Stomach (tissue), 9 donors: Measurements from ENCODE around the gene ENDOD1. TPM values are rescaled to one million over a fixed set of nuclear protein-coding genes. Genes with fewer than 3 reads are reported as not detected.

ENCODE experiments used
- DNase-seq, 2 donors: peaks; one replicate each; pipeline versions ENCODE4 v3.0.0 to v3.0.0-alpha.2; 2013 to 2019
- H3K27ac ChIP-seq, 5 donors: fragments of 200-600 bp in 4 of 5; sonication (generic) in 4 of 5; one replicate each; pipeline ENCODE4 v1.5.1; 2013 to 2019; ENCODE audit warnings: mild to moderate bottlenecking in 1 of 5, moderate library complexity in 1 of 5
- H3K27me3 ChIP-seq, 3 donors: fragments of 200-600 bp; sonication (generic); one replicate each; pipeline ENCODE4 v1.5.1; 2017 to 2019; ENCODE audit warnings: mixed run types in 1 of 3
- H3K36me3 ChIP-seq, 4 donors: fragments of 200-600 bp; sonication (generic); 1 replicate in 3 of 4; 2 replicates in 1 of 4; pipeline ENCODE4 v1.5.1; 2016 to 2019
- H3K4me1 ChIP-seq, 4 donors: fragments of 200-600 bp; sonication (generic); one replicate each; pipeline ENCODE4 v1.5.1; 2016 to 2019
- H3K4me3 ChIP-seq, 4 donors: fragments of 200-600 bp; sonication (generic) in 3 of 4; one replicate each; pipeline ENCODE4 v1.5.1; 2016 to 2019; ENCODE audit warnings: mild to moderate bottlenecking in 1 of 4
- H3K9me3 ChIP-seq, 4 donors: fragments of 200-600 bp; sonication (generic); one replicate each; pipeline ENCODE4 v1.5.1; 2016 to 2019
- EP300 ChIP-seq: sonication (generic); formaldehyde crosslinking; IDR thresholded peaks from one replicate; pipeline ENCODE4 v1.6.1; 2017; ENCODE audit warnings: antibody characterized with exemption
- POLR2A ChIP-seq, 4 donors: fragments of 450-650 bp; IDR thresholded peaks; one replicate each; pipeline ENCODE4 v1.6.1; 2016; ENCODE audit warnings: antibody characterized with exemption in 4 of 4, control low read depth in 2 of 4, mild to moderate bottlenecking in 1 of 4, moderate library complexity in 1 of 4
- POLR2AphosphoS5 ChIP-seq, 3 donors: sonication (generic); formaldehyde crosslinking; IDR thresholded peaks; one replicate each; pipeline ENCODE4 v1.6.1; 2016; ENCODE audit warnings: antibody characterized with exemption in 3 of 3
- WGBS, 5 donors: extraction: QIAGEN DNeasy Blood & Tissue Kit in 3 of 5; methylation state at CpG; one replicate each; pipeline versions ENCODE4 v1.1.5 to v1.1.7; 2013 to 2018; 5-methylcytosine and 5-hydroxymethylcytosine counted together
- intact Hi-C: fragments of 100-400 bp; cut with DNase I; formaldehyde crosslinking; loops from one replicate; pipeline ENCODE4 v1.15.1; 2023; ENCODE audit warnings: low total_unique reads
- polyA plus RNA-seq, 3 donors: library from polyadenylated mRNA; stranded (reverse); fragments of 200-250 nt; gene quantifications; one replicate each; pipeline ENCODE4 v1.2.3, GENCODE V29; 2013
- total RNA-seq, 5 donors: library from RNA; depleted of rRNA; stranded (reverse); fragments of >200 nt; gene quantifications; one replicate each; pipeline versions ENCODE4 v1.1.0 to v1.2.3, GENCODE V29; 2014 to 2016
- TF ChIP-seq, protein P1 (sequence below), 7 experiments: fragments of 450-650 bp in 4 of 7; fragments of 200-600 bp in 3 of 7; sonication (generic) in 3 of 7; IDR thresholded peaks; one replicate each; pipeline ENCODE4 v1.5.1; 2016 to 2019; ENCODE audit warnings: antibody characterized with exemption in 7 of 7, control low read depth in 2 of 7, mild to moderate bottlenecking in 1 of 7
- donor health status: healthy with polysubstance abuse.
- donor health status: Bipolar disorder and iron deficiency.
- donor health status: healthy.

The ENDOD1 gene
- total and polyA plus RNA-seq, 8 donors: 2.4 to 32.2 (median 14.9) TPM

DNA sequence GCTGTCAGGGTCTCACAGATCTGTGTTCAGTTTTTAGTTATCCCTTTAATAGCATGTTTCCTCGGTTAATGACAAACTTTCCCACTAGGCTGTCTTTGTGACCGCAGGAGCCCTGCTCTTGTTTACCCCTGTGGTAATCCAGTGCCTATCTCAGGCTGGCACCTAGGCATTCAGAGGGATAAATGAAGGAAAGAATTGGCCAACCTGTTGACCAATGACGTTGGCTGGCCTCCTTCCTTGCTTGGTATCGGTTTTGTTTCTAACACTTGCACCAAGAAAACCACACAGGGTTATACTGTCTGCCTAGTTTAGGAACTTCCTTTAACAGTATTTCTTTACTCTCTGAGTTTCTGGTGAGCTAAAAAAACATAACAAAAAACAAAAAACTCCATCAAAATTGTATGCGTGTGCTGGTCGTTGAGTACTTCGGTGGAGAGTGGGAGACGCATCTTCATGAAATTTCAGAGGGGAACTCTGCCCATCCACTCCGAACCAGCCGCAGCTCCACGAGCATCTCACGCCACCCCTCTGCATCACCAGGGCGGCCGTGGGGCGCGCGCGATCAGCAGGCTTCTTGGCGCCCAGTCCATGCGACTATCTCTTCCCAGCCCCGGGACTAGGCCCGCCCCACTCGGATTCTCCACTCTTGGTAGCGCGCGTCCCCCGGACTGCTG, 563 bp upstream of the ENDOD1 start:
- Histone ChIP-seq H3K36me3 (no peaks in the 10 kb centered on the region), H3K4me1 (peaks cover 20 to 43% (median 36%) of the 10 kb centered on the region in 4 donors), H3K9me3 (no peaks in the 10 kb centered on the region), H3K27ac (peak overlapping the region; percentile 91 to 98 (median 94)), H3K4me3 (peak overlapping the region; percentile 72 to 91 (median 80)), H3K27me3 (no peaks in the 10 kb centered on the region)
- TF ChIP-seq, protein P1, sequence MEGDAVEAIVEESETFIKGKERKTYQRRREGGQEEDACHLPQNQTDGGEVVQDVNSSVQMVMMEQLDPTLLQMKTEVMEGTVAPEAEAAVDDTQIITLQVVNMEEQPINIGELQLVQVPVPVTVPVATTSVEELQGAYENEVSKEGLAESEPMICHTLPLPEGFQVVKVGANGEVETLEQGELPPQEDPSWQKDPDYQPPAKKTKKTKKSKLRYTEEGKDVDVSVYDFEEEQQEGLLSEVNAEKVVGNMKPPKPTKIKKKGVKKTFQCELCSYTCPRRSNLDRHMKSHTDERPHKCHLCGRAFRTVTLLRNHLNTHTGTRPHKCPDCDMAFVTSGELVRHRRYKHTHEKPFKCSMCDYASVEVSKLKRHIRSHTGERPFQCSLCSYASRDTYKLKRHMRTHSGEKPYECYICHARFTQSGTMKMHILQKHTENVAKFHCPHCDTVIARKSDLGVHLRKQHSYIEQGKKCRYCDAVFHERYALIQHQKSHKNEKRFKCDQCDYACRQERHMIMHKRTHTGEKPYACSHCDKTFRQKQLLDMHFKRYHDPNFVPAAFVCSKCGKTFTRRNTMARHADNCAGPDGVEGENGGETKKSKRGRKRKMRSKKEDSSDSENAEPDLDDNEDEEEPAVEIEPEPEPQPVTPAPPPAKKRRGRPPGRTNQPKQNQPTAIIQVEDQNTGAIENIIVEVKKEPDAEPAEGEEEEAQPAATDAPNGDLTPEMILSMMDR (IDR thresholded peaks at IDR 0.05): no peak
- TF ChIP-seq POLR2A (IDR thresholded peaks at IDR 0.05): no peak
- peak; percentile 41 to 73 for DNase-seq
- WGBS, 5 donors: 4 to 7% (median 6%) methylated on average over 27 of the region's 27 CpGs
- intact Hi-C loops: no loop called here

DNA sequence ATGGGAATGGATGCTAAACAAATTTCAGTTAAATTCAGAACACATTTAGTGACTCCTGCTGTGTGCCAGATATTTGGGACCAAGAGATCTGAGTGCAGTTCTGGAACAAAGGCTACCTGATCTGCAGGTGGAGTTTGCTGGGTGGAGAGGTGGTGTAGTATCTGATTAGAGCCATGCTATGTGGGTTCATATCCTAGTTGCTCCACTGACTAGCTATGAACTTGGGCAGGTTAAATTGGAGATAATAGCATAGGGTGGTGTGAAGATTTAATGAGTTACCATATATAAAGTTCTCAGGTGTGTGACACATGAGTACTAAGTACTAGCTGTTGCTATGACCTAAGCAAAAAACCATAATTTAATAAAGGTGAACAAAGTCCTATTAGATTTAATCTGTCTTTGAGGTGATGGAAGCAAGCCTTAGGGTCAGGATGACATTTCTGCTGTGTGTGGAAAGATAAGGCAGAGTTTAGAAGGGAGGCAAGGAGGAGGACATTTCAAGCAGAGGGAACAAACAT, 2.1 kb downstream of the ENDOD1 start:
- H3K27ac ChIP-seq: no peak overlapping the region

DNA sequence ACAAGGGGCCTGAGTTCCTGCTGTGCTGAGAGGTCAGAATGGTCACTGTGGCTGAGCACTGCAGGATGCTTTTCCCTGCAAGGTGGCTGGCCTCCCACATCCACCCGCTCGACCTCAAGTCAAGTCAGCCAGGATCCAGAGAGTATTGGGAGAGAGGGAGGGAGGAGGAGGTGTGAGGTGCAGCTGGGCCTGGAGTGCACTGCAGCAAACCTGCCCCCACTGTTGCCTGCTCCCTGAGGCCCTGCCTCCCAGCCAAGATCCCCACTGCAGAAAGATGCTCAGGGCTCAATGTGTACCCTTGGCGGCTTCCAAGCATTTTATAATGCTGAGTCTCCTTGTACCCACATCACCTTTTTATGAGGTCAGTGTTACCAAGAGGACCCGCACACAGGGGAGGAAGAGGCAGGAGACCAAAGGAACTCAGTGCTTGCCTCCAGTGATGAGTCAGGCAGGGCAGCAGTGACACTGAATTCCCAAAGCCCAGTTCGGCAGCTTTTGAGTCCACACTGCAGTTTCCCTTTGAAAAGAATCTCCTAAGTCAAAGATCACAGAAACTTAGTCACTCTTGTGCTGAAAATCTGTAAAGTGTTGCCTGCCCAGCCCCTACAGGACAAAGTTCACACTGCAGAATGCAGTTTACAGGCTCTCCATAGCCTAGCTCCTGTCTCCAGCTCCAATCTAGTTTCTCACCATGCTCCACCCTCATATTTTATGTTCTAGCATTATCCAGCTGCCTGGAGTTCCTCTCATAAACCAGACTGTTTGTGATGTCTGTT, 3.1 kb downstream of the ENDOD1 start:
- no peaks in the 10 kb centered on the region for H3K27me3 ChIP-seq
- intact Hi-C loops: no loop called here
- TF ChIP-seq, protein P1 (IDR thresholded peaks at IDR 0.05): peak in 2 of 7 experiments; percentile 36 to 45
- no peak for TF ChIP-seq POLR2A (IDR thresholded peaks at IDR 0.05)
- DNase-seq: peak in 1 of 2 donors; percentile 66
- no peaks in the 10 kb centered on the region for H3K36me3 ChIP-seq
- no peaks in the 10 kb centered on the region for H3K9me3 ChIP-seq
- WGBS, 5 donors: 51 to 60% (median 57%) methylated on average over 5 of the region's 5 CpGs
- no peak overlapping the region for H3K4me3 ChIP-seq
- peaks cover 20 to 43% (median 36%) of the 10 kb centered on the region in 4 donors for H3K4me1 ChIP-seq
- H3K27ac ChIP-seq: peak overlapping the region in 2 of 5 donors; percentile 15 to 16

More for the DNA sequence above, 2.1 kb downstream of the ENDOD1 start:
- TF ChIP-seq, protein P1 (IDR thresholded peaks at IDR 0.05): no peak
- TF ChIP-seq POLR2AphosphoS5 (IDR thresholded peaks at IDR 0.05) (no peak), EP300 (no peak), POLR2A (IDR thresholded peaks at IDR 0.05) (no peak)
- no peak for DNase-seq
- H3K4me1 ChIP-seq: peaks cover 20 to 43% (median 36%) of the 10 kb centered on the region in 4 donors
- H3K4me3 ChIP-seq: no peak overlapping the region
- no peaks in the 10 kb centered on the region for H3K27me3 ChIP-seq
- intact Hi-C loops: no loop called here
- H3K9me3 ChIP-seq: no peaks in the 10 kb centered on the region
- H3K36me3 ChIP-seq: no peaks in the 10 kb centered on the region

DNA sequence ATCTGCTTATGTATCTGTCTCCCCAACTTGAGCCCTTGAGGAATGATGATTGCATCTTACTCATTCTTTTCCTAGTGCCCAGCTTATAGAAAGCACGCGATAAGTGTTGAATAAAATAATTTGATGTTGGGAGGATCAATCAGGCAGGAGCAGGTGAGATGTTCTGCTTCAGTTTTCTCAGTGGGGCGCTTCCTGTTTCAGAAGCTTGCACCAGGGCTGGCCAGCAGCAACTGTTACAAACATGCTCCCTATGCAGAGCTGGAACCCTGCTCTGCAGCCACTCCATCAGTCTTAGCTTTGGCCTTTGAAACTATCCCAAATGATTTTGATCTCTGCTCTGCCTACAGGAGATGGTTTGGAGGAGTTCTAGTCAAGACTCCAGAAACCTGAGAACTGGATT, 3.9 kb downstream of the ENDOD1 start:
- H3K27ac ChIP-seq: no peak overlapping the region
- no peaks in the 10 kb centered on the region for H3K36me3 ChIP-seq
- H3K27me3 ChIP-seq: no peaks in the 10 kb centered on the region
- 81 to 91% (median 90%) methylated on average over 3 of the region's 3 CpGs for WGBS, 5 donors
- H3K4me1 ChIP-seq: peaks cover 19 to 43% (median 34%) of the 10 kb centered on the region in 4 donors
- intact Hi-C loops: no loop called here
- H3K4me3 ChIP-seq: no peak overlapping the region
- no peaks in the 10 kb centered on the region for H3K9me3 ChIP-seq
- TF ChIP-seq POLR2AphosphoS5 (IDR thresholded peaks at IDR 0.05) (no peak), EP300 (no peak), POLR2A (IDR thresholded peaks at IDR 0.05) (no peak)
- TF ChIP-seq, protein P1 (IDR thresholded peaks at IDR 0.05): no peak
- DNase-seq: no peak
